PC-3 (cell line): Measurements from ENCODE around the gene ZNF185. TPM values are rescaled to one million over a fixed set of nuclear protein-coding genes. Genes with fewer than 3 reads are reported as not detected.

Experiments used
- ATAC-seq: fragments of 200-7000 bp; cut with Tn5 transposase; 2 replicates; pipeline ENCODE4 v1.9.1; 2020; ENCODE audit warnings: mild to moderate bottlenecking, moderate library complexity
- BruUV-seq: library from RNA; stranded (reverse); fragments of 400-500 nt; replicated peaks from 2 replicates; lab custom pipeline; 2021; lab: Mats Ljungman, UMichigan
- CTCF ChIA-PET: fragments of 300-600 bp; sonication (Branson Sonifier 250); formaldehyde crosslinking; loops from one replicate; lab custom pipeline; 2022; ENCODE audit warnings: antibody characterized with exemption; lab: Charles Lee
- POLR2A ChIA-PET: fragments of 300-600 bp; sonication (Branson Sonifier 250); formaldehyde crosslinking; loops from one replicate; lab custom pipeline; 2022; ENCODE audit warnings: antibody characterized with exemption; ENCODE audit not compliant: unreplicated experiment; lab: Charles Lee
- DNase-seq: peaks from one replicate; pipeline ENCODE4 v3.0.0-alpha.2; 2015
- H2AFZ ChIP-seq: fragments of 300-600 bp; sonication (generic); 2 replicates; pipeline ENCODE4 v1.6.0; 2016; ENCODE audit warnings: antibody characterized with exemption, low read length
- H3F3A ChIP-seq: fragments of 300-600 bp; sonication (generic); one replicate; pipeline ENCODE4 v1.6.0; 2017; ENCODE audit warnings: antibody characterized with exemption, low read length, control low read depth, mild to moderate bottlenecking; ENCODE audit not compliant: unreplicated experiment
- H3K27ac ChIP-seq: fragments of 300-600 bp; sonication (generic); 2 replicates; pipeline ENCODE4 v1.5.1; 2016; ENCODE audit warnings: mild to moderate bottlenecking, low read length
- H3K27me3 ChIP-seq: fragments of 300-600 bp; sonication (generic); 2 replicates; pipeline ENCODE4 v1.6.1; 2016; ENCODE audit warnings: low read length, mixed read lengths
- H3K36me3 ChIP-seq: fragments of 300-600 bp; sonication (generic); 2 replicates; pipeline ENCODE4 v1.6.1; 2016; ENCODE audit warnings: low read depth, mixed run types, low read length, mixed read lengths
- H3K4me1 ChIP-seq: fragments of 300-600 bp; sonication (generic); 2 replicates; pipeline ENCODE4 v1.5.1; 2016; ENCODE audit warnings: low read length; ENCODE audit not compliant: insufficient read depth
- H3K4me2 ChIP-seq: fragments of 300-600 bp; sonication (generic); 2 replicates; pipeline ENCODE4 v1.6.0; 2016; ENCODE audit warnings: low read length
- H3K4me3 ChIP-seq: fragments of 300-600 bp; sonication (generic); 2 replicates; pipeline ENCODE4 v1.5.1; 2016; ENCODE audit warnings: mild to moderate bottlenecking, low read length, mixed read lengths
- H3K79me2 ChIP-seq: fragments of 300-600 bp; sonication (generic); 2 replicates; pipeline ENCODE4 v1.6.1; 2017; ENCODE audit warnings: low read length, mixed read lengths
- H3K9ac ChIP-seq: fragments of 300-600 bp; sonication (generic); 2 replicates; pipeline ENCODE4 v1.6.0; 2016; ENCODE audit warnings: mild to moderate bottlenecking, low read length
- H3K9me2 ChIP-seq: fragments of 300-600 bp; sonication (generic); replicated peaks from 2 replicates; pipeline ENCODE4 v1.6.1; 2016; ENCODE audit warnings: mixed run types, low read length, mixed read lengths
- H3K9me3 ChIP-seq: fragments of 300-600 bp; sonication (generic); 2 replicates; pipeline ENCODE4 v1.6.1; 2016; ENCODE audit warnings: low read length, mixed read lengths
- H4K20me1 ChIP-seq: fragments of 300-600 bp; sonication (generic); 2 replicates; pipeline ENCODE4 v1.6.1; 2016; ENCODE audit warnings: low read length, mixed read lengths
- EZH2 ChIP-seq: fragments of 300-600 bp; sonication (generic); IDR thresholded peaks from one replicate; pipeline ENCODE4 v1.6.1; 2017; ENCODE audit warnings: antibody characterized with exemption, mild to moderate bottlenecking, low read length; ENCODE audit not compliant: unreplicated experiment
- EZH2phosphoT487 ChIP-seq: fragments of 300-600 bp; sonication (generic); IDR thresholded peaks from 2 replicates; pipeline ENCODE4 v1.6.1; 2018; ENCODE audit warnings: mild to moderate bottlenecking, antibody characterized with exemption, low read length, borderline replicate concordance
- intact Hi-C: fragments of 100-400 bp; cut with micrococcal nuclease; formaldehyde crosslinking; loops from 2 replicates; pipeline ENCODE4 v1.9.0; 2023
- total RNA-seq: library from RNA; depleted of rRNA; stranded (reverse); fragments of >200 nt; gene quantifications from 2 replicates; pipeline ENCODE4 v1.2.3, GENCODE V29; 2014
- TF ChIP-seq, protein P1 (sequence below): fragments of 300-600 bp; sonication (generic); conservative IDR thresholded peaks from 2 replicates; pipeline ENCODE4 v1.5.1; 2017; ENCODE audit warnings: antibody characterized with exemption, low read depth, mild to moderate bottlenecking, low read length

The ZNF185 gene
- total RNA-seq, 1 experiment from 2014 or later: 68.9 TPM

DNA sequence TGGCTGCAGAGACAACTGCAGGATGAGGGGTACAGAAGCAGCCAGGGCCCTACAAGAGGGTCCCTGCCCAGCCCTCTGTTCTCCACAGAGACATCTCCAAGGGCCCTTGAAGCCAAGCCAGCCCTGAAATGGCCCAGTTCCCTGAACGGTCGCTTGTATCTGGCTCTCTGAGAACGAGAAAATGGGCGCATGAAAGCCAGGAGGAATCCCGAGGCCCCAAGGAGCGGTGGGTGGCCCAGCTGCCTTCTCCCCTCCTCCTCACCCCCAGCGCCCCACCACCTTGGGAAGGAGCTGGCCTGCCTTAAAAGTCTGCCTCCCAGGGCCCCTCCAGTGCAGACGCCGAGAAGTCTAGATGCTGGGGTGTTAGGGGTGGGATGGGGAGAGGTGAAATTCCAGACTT, 5.7 kb downstream of the ZNF185 start:
- Histone ChIP-seq H3K9me3 (no peaks in the 10 kb centered on the region), H3K4me1 (peaks cover 36% of the 10 kb centered on the region), H4K20me1 (peaks cover 15% of the 10 kb centered on the region), H3K4me3 (no peak overlapping the region), H2AFZ (no peak overlapping the region), H3K4me2 (no peak overlapping the region), H3K9me2 (no peaks in the 10 kb centered on the region), H3K36me3 (no peaks in the 10 kb centered on the region), H3K27ac (no peak overlapping the region), H3K9ac (no peak overlapping the region), H3K79me2 (peaks cover 77% of the 10 kb centered on the region), H3K27me3 (no peaks in the 10 kb centered on the region), H3F3A (no peaks in the 10 kb centered on the region)
- DNase-seq (no peak), ATAC-seq (no peak)
- ChIA-PET POLR2A (no interaction called here), CTCF (no interaction called here)
- TF ChIP-seq, protein P1, sequence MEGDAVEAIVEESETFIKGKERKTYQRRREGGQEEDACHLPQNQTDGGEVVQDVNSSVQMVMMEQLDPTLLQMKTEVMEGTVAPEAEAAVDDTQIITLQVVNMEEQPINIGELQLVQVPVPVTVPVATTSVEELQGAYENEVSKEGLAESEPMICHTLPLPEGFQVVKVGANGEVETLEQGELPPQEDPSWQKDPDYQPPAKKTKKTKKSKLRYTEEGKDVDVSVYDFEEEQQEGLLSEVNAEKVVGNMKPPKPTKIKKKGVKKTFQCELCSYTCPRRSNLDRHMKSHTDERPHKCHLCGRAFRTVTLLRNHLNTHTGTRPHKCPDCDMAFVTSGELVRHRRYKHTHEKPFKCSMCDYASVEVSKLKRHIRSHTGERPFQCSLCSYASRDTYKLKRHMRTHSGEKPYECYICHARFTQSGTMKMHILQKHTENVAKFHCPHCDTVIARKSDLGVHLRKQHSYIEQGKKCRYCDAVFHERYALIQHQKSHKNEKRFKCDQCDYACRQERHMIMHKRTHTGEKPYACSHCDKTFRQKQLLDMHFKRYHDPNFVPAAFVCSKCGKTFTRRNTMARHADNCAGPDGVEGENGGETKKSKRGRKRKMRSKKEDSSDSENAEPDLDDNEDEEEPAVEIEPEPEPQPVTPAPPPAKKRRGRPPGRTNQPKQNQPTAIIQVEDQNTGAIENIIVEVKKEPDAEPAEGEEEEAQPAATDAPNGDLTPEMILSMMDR: no peak
- TF ChIP-seq EZH2phosphoT487 (no peak), EZH2 (no peak)
- intact Hi-C loops: no loop called here
- no TSS peak for BruUV-seq

DNA sequence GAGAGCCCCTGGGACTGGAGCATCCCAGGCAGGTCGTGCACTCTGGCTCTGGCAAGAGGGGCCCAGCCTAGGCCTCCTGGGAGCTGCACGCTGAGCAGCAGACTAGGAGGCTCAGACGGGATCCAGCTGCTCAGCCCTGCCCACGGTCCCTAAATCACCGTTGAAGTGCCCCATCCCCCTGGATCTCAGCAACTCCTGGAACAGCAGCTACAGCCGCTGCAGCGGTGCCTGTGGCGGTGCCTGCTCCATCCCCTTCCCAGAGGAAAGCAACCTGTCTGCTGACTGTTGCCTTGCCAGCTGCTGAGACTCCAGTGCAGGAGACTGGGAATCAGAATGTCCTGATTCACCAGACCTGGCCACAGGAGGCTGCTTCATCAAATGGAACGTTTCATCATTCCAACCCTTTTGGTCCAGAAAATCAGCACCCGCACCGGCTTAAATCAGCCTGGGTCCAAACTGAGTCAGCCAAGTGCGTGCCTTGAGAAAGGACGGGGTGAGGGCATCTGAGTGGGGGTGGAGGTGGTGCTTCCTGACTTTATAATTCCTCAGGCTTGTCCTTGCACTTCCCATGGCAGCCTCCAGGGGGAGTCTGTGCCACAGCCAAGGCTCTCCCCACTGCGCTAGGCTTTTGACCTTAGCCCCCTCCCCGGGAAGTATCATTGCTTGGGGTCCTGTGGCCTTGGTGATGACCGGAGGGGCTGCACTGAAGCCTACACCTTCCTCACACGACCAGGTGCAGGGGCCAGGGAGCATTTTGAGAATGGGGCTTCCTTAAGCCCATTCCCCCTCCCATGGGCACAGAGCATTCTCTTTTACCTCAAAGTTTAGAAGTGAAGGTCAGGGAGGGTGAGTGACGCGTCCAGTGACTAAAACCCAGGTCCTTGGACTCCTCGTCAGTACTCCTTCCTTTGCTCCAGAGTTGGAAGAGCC, 6.5 kb downstream of the ZNF185 start:
- ChIA-PET CTCF (no interaction called here), POLR2A (no interaction called here)
- no peaks in the 10 kb centered on the region for H3K27me3 ChIP-seq
- no peak for TF ChIP-seq EZH2phosphoT487
- TF ChIP-seq, protein P1: peak; percentile 78
- no peak overlapping the region for H3K4me3 ChIP-seq
- H4K20me1 ChIP-seq: peaks cover 10% of the 10 kb centered on the region
- no peaks in the 10 kb centered on the region for H3K36me3 ChIP-seq
- DNase-seq (peak; percentile 60), ATAC-seq (peak; percentile 54)
- no peaks in the 10 kb centered on the region for H3F3A ChIP-seq
- no peaks in the 10 kb centered on the region for H3K9me3 ChIP-seq
- no peak overlapping the region for H2AFZ ChIP-seq
- BruUV-seq: no TSS peak
- no peak overlapping the region for H3K4me2 ChIP-seq
- intact Hi-C loops: no loop called here
- H3K79me2 ChIP-seq: peaks cover 69% of the 10 kb centered on the region
- peaks cover 28% of the 10 kb centered on the region for H3K4me1 ChIP-seq
- H3K9me2 ChIP-seq: no peaks in the 10 kb centered on the region
- no peak overlapping the region for H3K9ac ChIP-seq
- H3K27ac ChIP-seq: no peak overlapping the region

DNA sequence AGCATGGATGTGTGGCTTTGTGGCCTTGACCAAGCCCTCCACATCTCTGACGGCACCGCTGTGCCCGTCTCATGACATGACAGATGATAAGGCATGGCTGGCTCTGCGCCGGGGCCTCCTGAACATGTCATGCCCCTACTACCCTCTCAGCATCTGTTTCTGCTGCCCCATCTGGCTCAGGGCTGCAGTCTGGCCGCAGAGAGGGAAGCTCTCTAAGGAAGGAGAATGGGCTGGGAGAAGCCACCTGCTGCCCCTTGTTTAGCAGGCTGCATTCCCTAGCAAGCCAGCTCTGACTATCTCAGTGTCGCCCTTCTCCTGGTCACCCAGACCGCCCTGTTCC, 7.2 kb downstream of the ZNF185 start:
- Histone ChIP-seq H3K4me3 (no peak overlapping the region), H3K36me3 (no peaks in the 10 kb centered on the region), H3K9me3 (no peaks in the 10 kb centered on the region), H2AFZ (no peak overlapping the region), H3K4me2 (no peak overlapping the region), H3K9me2 (no peaks in the 10 kb centered on the region), H4K20me1 (peaks cover 7% of the 10 kb centered on the region), H3F3A (no peaks in the 10 kb centered on the region), H3K9ac (no peak overlapping the region), H3K79me2 (peaks cover 63% of the 10 kb centered on the region), H3K27me3 (no peaks in the 10 kb centered on the region), H3K4me1 (peaks cover 21% of the 10 kb centered on the region), H3K27ac (no peak overlapping the region)
- DNase-seq (no peak), ATAC-seq (no peak)
- intact Hi-C loops: no loop called here
- CTCF ChIA-PET: no interaction called here
- TF ChIP-seq EZH2 (no peak), EZH2phosphoT487 (no peak)
- TF ChIP-seq, protein P1: no peak
- BruUV-seq: no TSS peak
- POLR2A ChIA-PET: no interaction called here
